HG03571 (cell line): Measurements from ENCODE around the gene POLL.
A peak's percentile ranks its signal among the peaks of the same experiment; 100 is the strongest.
"Not testable (repeated sequence)": the region's sequence is repeated elsewhere in the genome, so short reads cannot be mapped to it uniquely, and the experiment has no call there.

ENCODE experiments used
- ATAC-seq: cut with Tn5 transposase; IDR thresholded peaks from one replicate; pipeline ENCODE4 v1.9.1; 2021; ENCODE audit not compliant: unreplicated experiment

POLL gene

DNA sequence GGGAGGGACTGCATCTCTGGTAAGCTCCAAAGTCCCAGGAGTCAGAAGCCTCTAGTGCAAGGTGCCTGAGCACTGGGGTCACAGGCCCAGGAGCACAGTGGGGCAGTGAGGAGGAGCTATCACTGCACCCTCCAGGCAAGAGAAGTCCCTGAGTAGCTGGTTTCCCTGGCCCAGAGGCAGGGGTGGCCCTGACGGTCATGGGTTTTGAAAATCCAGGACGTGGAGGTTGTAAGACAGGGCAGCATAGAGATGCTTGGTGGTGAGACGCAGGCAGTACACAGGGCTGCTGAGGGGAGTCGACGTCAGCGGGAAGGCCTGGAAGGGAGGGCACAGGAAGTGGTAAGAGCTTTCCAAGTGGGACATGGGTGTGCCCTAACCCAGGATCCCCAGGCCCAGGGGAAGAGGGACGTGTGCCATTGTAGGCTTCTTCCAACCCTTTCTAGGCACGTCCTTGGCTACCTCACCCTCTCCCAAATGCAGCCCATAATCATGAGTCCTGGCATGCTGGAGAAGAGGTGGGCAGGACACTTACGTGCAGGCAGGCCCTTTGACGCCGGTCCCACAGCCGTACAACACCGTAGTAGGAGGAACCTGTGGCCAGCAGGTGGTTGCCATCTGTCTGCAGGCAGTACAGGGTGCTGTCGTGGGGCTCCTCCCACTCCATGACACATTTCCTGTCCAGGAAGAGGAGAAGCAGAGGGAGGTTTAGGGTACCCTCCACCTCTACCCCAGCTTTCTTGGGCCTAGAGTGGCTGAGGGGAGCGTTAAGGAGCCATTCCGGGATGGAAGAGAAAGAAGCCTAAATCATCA lies 23.2 kb upstream of the POLL start:
- ATAC-seq, result no peak

DNA sequence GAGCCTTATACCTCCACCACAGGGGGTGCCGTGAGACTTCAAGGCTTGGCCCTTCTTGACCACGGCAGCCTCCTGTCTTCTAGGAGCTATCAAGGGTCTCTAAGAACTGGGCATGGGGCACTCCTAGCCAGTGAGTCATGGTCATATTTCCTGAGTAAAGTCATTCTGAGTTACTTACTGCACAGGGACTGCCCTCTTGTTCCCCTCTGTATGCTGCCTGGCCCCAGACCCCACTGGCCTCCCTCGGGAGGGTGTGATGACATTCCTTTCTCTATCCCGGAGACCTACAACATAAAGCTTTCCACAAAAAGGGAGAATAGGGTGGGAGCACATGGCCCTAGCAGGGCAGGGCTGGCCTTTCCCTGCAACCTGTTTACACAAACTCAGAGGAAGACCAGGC lies 21.4 kb upstream of the POLL start:
- ATAC-seq, result no peak

DNA sequence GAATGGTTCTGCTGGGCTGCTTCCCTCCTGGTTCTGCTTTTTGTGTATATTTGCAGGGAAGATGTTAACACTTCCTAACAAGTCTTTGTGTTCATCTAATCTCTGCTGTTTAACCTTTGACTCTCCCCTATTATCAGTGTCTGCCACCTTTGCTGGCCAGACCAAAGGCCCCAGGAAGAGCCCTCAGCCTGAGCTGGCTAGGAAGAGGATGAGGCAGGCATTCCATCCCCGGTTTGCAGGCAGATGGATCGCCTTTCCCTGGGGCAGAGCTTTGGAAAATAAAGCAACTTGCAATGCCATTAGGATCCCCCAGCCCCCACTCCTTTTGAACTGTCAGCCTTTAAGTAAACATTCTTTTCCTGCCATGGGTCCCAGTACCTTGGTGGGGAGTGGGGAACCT lies 19.1 kb upstream of the POLL start:
- ATAC-seq, result no peak

DNA sequence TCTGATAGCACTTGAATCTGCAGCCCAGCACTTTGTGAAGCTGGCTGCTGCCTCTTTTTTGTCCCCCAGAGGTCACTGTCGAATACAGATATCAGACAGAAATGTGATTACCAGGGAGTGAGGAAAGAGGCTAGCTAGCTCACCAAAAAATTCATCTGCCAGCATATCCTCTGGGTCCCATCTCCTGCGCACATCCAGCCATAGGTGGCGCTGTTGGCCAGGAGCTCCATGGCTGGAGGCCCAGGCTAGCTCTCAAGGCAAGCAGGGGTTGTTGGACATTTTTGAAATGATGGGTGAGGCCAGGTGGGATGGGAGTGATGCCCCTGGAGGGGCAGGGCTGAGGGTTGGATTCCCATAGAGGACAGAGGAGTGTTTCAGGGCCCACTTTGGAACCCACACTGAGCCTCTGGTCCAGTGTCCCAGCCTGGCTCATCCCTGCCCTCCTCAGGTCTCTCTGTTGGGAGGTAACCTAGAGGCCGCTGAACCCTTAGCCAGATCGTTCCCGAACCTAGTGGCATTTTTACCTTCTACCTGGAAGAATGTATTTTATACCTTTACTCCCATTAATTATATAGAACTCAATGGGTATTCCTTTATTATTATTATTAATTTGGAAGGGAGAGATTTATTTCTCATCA lies 14.8 kb upstream of the POLL start:
- peak; percentile 51 for ATAC-seq

DNA sequence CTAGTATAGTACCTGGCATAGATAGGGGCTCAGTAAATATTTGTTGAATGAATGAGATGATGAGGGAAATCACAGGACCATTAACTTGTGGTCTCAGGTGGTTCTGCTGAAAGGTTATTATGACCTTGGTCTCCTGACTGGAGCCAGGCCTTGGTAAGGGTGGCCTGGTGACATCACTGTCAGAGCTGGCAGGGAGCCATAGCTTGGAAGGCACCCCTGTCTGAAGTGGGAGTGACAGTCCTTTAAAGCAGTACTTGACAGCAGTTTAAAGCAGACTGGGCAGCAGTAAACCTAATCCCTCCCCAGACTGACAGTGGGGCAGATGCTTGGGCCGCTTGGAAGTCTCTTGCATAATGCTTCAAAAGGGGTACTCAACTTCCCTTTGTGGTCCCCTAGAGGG lies 13.5 kb upstream of the POLL start:
- ATAC-seq, result no peak

DNA sequence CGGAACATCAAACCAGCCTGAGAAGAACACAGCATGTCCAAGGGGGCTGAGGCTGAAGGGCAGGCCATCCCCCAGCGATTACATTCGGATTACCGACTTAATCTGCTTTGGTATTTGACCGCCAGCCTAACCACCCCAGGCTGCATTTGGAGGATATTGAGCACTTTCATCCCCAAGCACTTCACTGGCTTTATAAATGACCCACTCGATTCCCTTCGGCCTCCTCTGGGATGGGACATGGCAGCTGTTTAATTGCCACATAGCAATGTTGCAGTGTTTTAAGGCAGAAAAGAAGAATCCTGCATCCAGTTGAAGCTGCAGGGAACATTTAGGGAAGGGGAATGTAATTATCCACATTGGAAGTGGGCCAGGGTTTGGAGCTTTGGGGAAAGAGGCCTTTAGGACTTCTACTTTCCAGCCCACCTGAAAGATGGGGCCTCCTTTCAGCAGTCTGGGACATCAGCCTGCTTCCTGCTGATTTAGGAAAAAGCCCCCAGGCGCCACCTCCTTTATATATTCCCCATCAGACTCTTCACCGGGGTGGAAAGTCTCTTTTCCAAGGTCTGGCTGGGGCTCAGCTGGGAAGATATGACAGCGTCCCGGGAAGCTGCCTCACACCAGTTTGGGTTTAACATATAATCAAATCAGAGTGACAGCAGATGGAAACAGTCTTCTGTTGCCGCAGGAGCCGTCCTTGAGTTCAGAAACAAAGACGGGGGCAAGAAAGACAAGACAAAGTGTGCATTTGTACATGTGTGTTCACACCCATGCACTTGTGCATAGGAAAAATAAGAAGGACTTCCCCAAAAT lies 9.2 kb upstream of the POLL start:
- ATAC-seq, result no peak

DNA sequence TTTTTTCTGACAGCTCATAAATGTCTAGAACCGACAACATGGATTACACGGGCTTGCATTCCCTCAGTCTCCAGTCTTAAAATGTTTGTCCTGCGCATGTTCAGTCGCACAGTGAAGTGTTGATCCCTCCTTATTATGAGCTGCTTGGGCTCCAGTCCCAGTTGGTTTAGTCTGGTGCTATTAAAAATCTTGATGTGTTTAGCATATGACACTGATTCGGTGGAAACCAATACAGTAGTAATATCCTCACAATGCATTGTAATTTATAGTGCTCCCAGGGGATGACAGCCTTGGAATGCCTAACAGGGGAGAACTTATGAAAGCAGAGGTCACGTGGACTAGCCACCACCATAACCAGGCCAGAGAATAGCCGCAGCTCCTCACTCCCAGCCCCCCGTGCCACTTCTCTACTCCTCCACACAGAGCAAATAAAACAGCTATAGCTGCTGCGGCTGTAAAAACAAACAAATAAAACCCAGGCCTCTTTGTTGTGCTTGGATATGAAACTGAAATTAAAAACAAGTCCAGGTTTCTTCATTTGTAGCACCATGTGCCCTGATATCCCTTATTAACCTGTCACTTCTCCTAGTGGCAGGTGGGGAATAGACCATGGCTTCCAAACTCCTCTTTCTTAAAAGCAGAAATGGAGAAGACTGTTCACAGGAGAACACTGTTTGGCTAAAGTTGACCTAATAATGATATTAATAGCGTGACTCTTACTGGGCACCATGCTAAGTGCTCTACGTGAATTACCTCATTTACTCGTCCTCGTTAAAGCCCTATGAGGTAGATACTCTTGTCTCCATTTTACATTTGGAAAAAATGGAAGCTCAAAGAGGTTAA lies 7.8 kb upstream of the POLL start:
- ATAC-seq, result no peak

DNA sequence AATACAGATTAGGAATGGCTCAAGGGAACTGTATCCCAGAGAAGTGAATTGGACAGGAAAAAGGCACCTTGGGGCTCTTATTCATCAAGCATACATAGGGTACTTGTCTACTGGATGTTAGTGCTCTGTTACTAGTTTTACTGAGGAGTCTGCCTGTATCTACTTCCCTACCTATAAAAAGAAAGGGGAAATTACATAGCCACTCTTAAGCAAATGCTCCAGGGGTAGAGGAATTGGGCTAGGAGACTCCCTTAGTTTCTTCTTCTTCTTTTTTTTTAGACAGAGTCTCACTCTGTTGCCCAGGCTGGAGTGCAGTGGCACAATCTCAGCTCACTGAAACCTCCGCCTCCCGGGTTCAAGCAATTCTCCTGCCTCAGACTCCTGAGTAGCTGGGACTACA lies 5.3 kb upstream of the POLL start:
- not testable (repeated sequence) for ATAC-seq

DNA sequence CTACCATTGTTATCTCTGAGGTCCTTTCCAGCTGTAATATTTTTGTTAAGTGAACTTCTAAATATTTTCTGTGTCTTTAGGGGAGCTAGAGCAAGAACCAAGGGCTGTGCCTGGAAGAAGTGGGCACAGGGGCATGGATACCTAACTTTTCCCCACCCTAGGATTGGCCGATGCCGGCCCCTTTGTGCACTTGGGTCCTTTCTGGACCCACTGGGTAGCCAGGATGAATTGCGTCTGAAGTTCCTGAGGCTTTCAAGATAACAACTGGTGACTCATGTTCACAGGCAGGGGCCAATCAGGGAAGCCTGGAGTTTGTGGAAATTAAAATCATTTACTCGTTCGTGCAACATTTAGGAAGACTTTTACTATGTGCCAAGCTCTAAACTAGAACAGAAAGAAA lies 822 bp upstream of the POLL start:
- ATAC-seq, result no peak

DNA sequence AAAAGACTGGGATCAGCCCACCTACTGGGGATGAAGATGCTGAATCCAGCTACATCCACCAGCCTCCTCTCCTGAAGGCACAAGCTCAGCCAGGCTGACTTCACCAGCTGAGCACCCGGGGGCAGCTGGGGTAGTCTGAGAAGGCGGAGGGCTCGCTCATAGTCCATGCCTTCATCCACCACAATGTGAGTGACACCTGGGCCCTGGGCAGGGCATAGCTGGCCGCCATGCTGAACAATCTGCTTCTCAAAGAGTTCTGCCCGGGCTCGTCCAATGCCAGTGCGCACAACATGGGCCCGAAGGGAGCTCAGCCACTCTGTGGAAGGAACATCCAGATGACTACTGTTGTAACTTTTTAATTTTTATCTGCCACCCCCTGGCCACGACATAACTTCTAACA lies 2.2 kb downstream of the POLL start:
- no peak for ATAC-seq

DNA sequence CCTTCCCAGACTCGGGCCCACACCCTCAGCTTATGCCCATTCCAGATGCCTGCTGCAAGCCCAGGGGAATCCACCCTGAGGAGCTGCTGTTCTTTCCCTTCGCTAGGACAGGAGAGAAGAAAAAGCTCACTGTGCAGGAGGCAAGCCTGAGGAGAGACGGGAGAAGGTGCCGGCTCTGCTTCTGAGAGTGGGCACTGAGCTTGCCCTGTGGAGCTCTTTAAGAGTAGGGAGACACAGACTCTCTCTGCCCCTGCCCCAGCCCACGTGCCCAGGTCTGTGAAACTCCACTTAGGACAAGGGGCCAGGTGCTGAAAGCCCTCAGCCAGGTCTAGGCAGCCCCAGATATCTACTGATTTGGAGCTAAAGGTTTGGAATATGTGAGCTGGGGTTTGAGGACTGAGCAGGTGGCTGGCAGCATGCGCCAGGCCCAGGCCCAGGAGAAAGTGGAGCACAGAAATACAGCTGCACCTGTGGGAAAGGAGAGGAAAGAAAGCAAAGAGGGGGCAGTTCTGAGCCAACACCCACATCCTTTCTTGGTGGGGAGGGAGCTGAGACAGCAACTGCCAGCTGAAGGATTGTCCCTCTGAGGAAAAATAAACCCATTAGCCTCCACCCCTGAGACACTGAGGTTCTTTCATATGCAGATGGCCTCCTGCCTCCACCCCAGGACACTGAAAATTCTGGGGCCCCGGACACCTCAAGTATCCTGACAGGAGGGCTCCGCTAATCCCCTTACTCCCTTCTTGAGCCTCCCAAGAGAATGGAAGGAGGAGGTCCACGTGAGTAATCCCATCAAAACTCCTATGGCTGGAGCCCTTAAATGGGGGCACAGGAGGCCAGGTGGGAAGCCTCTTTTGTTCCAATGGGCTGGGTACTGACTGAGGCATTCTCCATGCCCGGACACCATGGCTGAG lies 7.3 kb downstream of the POLL start:
- ATAC-seq, result no peak

DNA sequence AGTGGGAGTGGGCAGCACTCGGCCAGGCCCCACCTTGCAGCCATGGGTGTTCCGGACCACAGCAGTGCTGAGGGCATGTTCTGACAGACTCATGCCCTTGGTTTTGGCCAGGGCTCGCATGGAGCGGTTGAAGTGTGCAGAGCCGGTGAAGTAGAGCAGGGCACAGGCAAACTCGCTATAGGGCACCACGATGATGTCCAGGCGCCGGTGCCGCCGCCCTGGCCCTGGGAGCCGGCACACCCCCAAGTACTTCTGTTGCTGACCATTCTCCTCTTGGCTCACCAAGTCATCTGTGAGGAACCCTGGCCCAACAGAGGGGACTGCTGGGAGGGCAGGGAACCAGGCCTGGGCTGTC lies 8.6 kb downstream of the POLL start:
- ATAC-seq, result no peak

DNA sequence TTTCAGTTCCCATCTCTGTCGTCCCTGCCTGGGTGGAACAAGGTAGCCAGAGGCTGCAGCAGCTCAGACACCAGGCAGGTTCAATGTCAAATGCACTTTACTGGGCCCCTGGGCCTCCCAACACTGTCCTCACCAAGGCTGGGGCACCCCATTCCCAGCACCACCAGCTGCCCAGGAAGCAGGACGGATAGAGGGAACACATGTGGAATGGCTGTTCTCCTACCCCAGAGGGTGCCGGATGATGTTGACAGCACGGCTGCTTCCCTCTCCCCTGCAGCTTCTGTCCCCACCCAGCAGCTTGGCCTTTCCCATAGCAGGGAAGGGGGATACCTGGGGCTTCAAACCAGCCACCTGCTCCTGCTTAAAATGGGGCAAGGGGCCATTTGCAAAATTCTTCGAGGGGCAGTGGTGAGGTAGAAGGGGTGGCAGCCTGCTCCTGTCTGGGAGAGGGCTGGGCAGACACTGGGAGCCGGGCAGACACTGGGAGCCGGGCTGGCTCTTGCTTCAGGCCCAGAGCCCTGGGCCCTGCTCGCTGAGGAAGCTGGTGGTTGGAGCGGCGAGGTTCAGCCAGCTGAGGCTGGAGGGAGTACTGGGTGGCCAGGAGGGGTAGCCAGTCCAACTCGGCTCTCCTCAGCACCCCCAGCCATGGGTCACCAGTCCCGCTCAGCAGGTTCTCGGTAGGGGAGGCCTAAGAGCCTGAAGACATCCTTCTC lies 9.1 kb downstream of the POLL start:
- ATAC-seq, result no peak

DNA sequence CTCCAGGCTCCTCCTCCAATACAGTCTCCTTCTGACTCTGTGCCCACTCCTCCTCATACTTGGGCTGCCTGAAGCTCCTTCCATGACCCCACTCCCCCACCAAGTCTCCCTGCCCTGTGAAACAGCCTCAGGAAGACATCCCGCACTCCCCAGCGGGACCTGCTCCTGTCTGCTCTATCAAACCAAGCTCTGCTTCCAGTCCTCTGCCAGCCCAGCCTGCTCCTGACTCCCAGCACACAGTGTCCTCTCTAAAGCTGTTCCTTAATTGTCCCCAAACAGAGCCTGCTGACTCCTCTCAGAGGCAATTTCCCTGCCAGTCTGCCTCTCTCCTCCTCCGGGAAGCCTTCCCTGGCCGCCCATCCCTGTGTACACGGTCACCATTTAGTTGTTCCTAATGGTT lies 9.9 kb downstream of the POLL start:
- ATAC-seq, result no peak

DNA sequence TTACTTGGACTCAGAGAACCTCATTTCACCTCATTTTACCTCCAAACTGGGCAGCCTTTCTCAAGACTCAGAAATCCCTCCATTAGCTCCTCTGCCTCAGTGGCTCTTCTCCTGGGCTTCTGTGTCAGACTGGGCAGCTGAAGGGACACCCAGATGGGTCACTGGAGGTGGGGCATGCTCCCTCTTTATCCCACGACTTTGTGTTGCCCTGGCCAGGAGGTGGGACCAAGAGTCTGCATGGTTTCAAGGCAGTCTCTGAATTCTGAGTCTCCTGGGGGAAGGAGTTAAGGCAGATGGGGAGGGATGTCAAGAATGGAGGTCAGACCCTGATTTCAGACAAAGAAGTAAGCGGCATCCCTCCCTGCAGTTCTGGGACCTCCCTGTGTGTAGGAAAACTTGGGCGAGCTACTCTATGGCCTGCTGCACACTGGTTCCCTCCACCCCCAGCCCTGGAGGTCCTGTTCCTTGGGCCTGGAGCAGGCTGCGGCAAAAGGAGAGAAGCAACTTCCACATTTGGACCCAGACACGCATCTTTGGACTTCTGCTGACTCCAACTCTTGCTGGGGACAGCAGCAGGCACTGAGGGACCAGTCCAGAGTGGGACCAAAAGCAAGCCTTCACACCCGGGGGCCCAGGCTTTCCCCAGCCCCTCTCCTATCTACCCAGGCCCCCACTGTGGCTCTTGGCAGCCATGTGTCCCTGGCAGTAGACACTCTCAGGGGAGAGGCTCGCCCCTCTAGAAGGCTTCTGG lies 10.8 kb downstream of the POLL start:
- ATAC-seq, result no peak

DNA sequence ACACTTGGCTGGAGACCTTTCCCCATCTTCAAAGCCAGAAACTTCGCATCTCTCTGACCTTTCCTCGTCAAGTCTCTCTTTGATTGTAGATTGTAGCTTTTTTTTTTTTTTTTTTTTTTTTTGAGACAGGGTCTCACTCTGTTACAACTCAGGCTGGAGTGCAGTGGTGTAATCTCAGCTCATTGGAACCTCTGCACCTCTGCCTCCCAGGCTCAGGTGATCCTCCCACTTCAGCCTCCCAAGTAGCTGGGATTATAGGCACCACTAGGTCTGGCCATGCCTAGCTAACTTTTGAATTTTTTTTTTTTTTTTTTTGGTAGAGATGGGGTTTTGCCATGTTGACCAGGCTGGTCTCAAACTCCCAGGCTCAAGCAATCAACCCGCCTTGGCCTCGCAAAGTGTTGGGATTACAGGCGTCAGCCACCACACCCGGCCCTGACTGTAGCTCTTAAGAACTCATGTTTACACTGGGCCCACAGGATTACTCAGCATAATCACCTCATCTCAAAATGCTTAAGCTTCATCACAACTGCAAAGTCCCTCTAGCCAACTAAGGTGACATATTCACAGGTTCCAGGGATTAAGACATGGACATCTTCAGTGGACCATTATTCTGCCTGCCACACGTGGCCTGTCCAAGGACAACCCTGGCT lies 11.7 kb downstream of the POLL start:
- no peak for ATAC-seq

DNA sequence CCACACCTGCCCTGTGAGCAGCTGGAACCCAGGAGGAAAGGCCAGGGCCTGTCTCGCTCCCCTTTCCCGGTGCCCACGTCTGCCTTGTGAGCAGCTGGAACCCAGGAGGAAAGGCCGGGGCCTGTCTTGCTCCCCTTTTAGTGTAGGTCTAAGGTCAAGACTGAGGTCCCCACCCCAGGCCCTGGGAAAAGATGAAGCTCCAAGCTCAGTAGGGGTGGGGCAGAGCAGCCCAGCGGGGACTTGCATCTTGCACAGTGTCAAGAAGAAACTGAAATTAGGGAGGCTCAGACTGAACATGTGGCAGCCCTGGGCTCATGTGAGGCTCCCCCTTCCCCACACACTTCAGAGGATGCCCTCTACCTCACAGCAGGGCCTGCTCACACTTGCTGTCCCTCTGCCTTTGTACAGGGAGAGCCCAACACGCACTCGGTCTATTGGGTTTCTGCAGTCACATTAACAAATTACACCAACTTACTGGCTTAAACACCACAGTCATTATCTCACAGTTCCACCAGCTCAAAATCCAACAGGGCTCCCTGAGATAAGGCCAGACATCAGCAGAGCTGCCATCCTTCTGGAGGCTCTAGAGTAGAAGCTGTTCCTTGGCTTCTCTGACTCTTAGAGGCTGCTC lies 12.4 kb downstream of the POLL start:
- no peak for ATAC-seq

DNA sequence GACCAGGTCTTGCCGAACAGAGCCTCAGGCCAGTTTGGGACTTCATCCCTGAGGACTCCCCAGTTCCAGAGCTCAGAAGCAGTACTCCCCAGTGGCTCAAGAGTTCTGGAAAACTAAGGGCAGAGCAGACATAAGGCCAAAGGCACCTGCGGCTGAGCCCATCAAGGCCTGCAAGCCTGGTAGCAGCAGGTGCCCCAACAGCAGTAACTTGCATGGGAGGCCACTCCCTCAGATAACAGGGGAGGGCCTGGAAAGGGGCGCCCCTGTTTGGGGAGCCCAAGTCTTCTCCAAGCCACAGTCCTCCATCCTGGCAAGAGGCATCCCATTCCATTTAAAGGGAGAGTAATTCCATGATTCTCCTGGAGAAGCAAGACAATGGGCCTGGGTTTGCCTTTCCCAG lies 13.0 kb downstream of the POLL start:
- ATAC-seq, result no peak
